BLaER1 treated with 17β-estradiol and CSF1 and Interleukin-3, amounts not matched to agents 10 nM and 100 nM (cell line): ENCODE results near the gene ARCN1.

Experiments used
- H3K27ac ChIP-seq, 11 experiments: shearing (Covaris generic); formaldehyde crosslinking; 2 replicates each; pipeline ENCODE4 v1.8.1; 2022
- H3K27me3 ChIP-seq, 11 experiments: shearing (Covaris generic); formaldehyde crosslinking; 2 replicates each; pipeline ENCODE4 v1.8.1; 2022
- H3K36me3 ChIP-seq, 11 experiments: shearing (Covaris generic); formaldehyde crosslinking; 2 replicates each; pipeline ENCODE4 v1.8.1; 2022
- H3K4me1 ChIP-seq, 10 experiments: shearing (Covaris generic); formaldehyde crosslinking; 2 replicates each; pipeline ENCODE4 v1.8.1; 2022
- H3K4me2 ChIP-seq, 11 experiments: shearing (Covaris generic); formaldehyde crosslinking; 2 replicates each; pipeline ENCODE4 v1.8.1; 2022
- H3K4me3 ChIP-seq, 10 experiments: shearing (Covaris generic); formaldehyde crosslinking; 2 replicates each; pipeline ENCODE4 v1.8.1; 2022
- H3K9ac ChIP-seq, 11 experiments: shearing (Covaris generic); formaldehyde crosslinking; 2 replicates each; pipeline ENCODE4 v1.8.1; 2022
- H3K9me3 ChIP-seq, 11 experiments: shearing (Covaris generic); formaldehyde crosslinking; replicated peaks in 1 of 11; 2 replicates each; pipeline ENCODE4 v1.8.1; 2022
- H4K20me1 ChIP-seq, 11 experiments: shearing (Covaris generic); formaldehyde crosslinking; 2 replicates each; pipeline ENCODE4 v1.8.1; 2022
- Cebpa-rat ChIP-seq, 11 experiments: shearing (Covaris generic); IDR thresholded peaks; 2 replicates each; pipeline ENCODE4 v1.8.1; 2022

ARCN1 gene

DNA sequence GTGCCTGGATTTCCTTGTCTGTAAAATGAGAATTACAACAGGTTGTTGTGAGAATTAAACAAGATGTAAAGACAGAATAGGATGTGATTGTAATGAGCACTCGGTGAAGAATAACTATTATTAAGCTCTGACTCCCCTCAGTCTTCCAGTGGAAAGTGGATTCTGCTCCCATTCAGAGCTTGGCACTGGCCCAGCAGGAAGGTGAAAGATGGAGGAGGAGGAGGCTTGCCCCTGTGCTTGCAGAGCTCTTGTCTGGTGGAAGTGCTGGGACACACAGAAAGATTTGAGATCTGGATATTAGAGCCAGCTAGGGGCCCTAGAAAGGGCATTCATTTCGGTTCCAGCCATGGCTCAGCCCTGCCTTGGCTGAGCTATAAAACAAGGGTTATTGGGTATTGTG, 63.4 kb downstream of the ARCN1 start:
- Histone ChIP-seq H3K4me2 (no peak overlapping the region), H3K4me3 (no peak overlapping the region), H3K36me3 (peaks cover 0 to 69% (median 0%) of the 10 kb centered on the region in 11 experiments; a peak in 7 of 22 replicates), H3K27me3 (no peaks in the 10 kb centered on the region; a peak in 2 of 22 replicates), H3K9me3 (no peaks in the 10 kb centered on the region), H3K9ac (no peak overlapping the region), H4K20me1 (peaks cover 0 to 23% (median 0%) of the 10 kb centered on the region in 11 experiments; a peak in 4 of 22 replicates), H3K4me1 (peaks cover 14 to 24% (median 20%) of the 10 kb centered on the region in 10 experiments; a peak in 19 of 20 replicates), H3K27ac (no peak overlapping the region)
- no peak for TF ChIP-seq Cebpa-rat (IDR thresholded peaks at IDR 0.05)

DNA sequence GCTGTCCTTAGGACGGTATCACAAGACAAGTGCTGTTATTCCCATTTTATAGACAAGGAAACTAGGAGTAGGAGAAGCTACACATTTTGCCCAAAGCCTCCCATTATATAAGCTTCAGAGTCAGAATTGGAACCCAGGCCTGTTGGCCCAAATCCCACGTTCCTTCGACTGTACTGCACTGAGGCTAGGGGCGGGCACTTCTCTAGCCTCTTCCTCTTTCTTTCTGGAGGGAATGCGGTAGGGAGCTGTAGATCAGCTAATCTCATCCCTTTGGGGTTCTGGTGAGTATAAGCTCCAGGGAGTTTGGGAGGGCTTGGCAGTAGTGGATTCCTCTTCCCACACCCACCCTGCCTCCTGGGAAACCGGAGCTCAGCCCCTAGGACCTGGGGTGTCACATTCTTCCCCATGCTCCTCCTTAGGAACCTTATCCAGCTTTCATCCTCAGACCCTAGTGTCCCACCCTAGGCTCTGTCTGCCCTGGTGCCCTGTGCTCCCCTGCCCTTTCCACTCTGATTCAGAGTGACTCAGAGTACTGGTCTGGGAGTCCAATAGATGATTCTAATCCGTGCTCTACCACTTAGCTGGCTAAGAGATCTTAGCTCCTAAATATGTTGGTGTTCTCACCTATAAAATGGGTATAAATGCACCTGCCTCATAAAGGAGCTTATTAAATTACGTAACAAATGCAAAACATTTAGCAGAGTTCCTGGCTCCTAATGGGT, 64.5 kb downstream of the ARCN1 start:
- Histone ChIP-seq H3K27ac (no peak overlapping the region), H3K4me1 (peaks cover 17 to 26% (median 22%) of the 10 kb centered on the region in 10 experiments), H3K27me3 (no peaks in the 10 kb centered on the region; a peak in 2 of 22 replicates), H3K36me3 (peaks cover 0 to 70% (median 0%) of the 10 kb centered on the region in 11 experiments; a peak in 7 of 22 replicates), H3K4me2 (no peak overlapping the region), H3K9ac (no peak overlapping the region), H3K9me3 (no peaks in the 10 kb centered on the region), H3K4me3 (no peak overlapping the region), H4K20me1 (peaks cover 0 to 22% (median 0%) of the 10 kb centered on the region in 11 experiments; a peak in 4 of 22 replicates)
- no peak for TF ChIP-seq Cebpa-rat (IDR thresholded peaks at IDR 0.05)

DNA sequence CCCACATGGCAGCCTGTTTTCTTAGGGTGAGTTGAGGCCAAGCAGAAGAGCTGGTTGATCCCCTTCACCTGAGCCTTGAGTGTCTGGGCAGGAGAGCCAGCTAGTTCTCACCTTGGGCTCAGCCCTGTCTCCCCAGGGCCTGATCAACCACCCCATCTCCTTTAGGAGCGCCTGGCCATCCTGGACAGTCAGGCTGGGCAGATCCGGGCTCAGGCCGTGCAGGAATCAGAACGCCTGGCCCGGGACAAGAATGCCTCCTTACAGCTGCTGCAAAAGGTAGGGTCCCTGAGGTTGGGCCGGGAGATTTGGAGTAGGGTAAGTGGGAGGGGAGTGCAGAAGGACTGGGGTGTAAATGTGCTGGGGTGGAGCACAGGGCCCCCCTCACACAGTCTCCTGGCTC, 66.5 kb downstream of the ARCN1 start:
- Histone ChIP-seq H3K27me3 (no peaks in the 10 kb centered on the region; a peak in 2 of 22 replicates), H3K4me2 (no peak overlapping the region), H3K4me1 (peaks cover 9 to 25% (median 21%) of the 10 kb centered on the region in 10 experiments; a peak in 18 of 20 replicates), H3K9ac (no peak overlapping the region), H3K36me3 (peaks cover 0 to 82% (median 0%) of the 10 kb centered on the region in 11 experiments; a peak in 6 of 22 replicates), H3K27ac (no peak overlapping the region), H4K20me1 (peaks cover 0 to 13% (median 0%) of the 10 kb centered on the region in 11 experiments; a peak in 4 of 22 replicates), H3K4me3 (no peak overlapping the region), H3K9me3 (no peaks in the 10 kb centered on the region)
- TF ChIP-seq Cebpa-rat (IDR thresholded peaks at IDR 0.05): no peak

DNA sequence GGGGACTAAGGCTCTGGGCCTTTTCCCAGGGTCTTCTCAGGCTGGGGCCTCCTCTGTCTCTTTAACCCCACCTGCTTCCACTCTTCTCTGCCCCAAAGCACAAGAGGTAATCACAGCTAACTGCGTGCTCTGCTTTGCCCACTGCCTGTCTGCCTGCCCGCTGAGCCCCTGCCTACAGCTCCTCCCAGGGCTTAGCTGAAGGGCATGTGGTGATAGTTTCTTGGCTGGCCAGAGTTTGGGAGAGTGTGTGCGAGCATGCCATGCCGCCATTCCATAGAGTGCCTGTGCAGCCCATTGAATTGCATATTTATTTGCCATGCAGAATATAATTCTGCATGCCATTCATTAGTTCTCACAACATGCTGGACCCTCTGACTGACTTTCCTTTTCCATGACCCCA, 67.7 kb downstream of the ARCN1 start:
- TF ChIP-seq Cebpa-rat (IDR thresholded peaks at IDR 0.05): no peak
- no peak overlapping the region for H3K27ac ChIP-seq
- H3K36me3 ChIP-seq: peaks cover 0 to 94% (median 5%) of the 10 kb centered on the region in 11 experiments; a peak in 10 of 22 replicates

DNA sequence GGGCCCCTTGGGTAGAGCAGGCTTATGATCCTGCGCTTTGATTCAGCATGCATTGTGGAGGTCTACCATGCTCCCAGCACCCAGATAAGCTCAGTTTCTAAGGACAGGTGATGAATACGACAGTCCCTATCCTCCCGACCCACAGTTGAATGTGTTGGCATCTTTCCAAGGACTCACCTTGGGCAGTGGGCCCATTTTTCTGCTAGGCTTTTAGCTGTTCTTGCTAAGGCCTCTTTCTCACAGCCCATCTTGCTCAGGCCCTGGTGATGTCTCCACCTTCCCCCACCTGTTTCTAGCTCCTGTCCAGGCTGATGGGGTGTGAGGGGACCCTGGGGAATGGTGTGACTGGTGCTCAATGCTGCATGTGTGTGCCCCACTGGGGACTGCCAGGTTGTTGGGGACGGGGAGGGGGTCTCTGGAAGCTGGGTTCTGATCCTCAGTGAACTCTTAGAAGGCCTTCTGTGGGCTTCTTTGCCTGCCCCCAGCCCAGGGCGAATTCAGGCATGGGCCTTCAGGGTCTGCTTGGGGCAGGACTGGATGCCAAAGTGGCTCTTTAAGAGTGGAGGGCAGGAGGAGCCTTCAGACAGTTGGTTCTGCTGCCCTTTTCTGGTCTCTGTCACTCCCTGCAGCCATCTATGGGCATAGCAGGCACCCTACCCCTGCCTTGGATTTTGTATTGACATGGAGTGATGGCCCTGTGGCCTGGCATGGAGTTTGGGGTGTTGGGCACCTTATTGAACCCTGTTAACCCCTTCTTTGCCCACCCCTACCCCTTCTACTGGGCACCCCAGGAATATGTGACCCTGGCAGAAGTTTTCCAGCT, 68.3 kb downstream of the ARCN1 start:
- Histone ChIP-seq H3K36me3 (peaks cover 0 to 94% (median 10%) of the 10 kb centered on the region in 11 experiments; a peak in 12 of 22 replicates), H3K9me3 (no peaks in the 10 kb centered on the region), H3K27me3 (no peaks in the 10 kb centered on the region), H3K27ac (no peak overlapping the region), H3K9ac (no peak overlapping the region), H3K4me2 (peak overlapping the region in 3 of 11 experiments; percentile 35 to 51 (median 51); a peak in 2 of 22 replicates), H3K4me3 (no peak overlapping the region), H4K20me1 (peaks cover 0 to 14% (median 0%) of the 10 kb centered on the region in 11 experiments; a peak in 1 of 22 replicates), H3K4me1 (peaks cover 0 to 12% (median 10%) of the 10 kb centered on the region in 10 experiments; a peak in 11 of 20 replicates)
- TF ChIP-seq Cebpa-rat (IDR thresholded peaks at IDR 0.05): no peak

More for the DNA sequence above, 67.7 kb downstream of the ARCN1 start:
- Histone ChIP-seq H3K4me1 (peaks cover 0 to 14% (median 10%) of the 10 kb centered on the region in 10 experiments; a peak in 11 of 20 replicates), H3K9me3 (no peaks in the 10 kb centered on the region), H4K20me1 (peaks cover 0 to 17% (median 0%) of the 10 kb centered on the region in 11 experiments; a peak in 3 of 22 replicates), H3K4me2 (no peak overlapping the region), H3K27me3 (no peaks in the 10 kb centered on the region; a peak in 2 of 22 replicates), H3K9ac (no peak overlapping the region), H3K4me3 (no peak overlapping the region)

DNA sequence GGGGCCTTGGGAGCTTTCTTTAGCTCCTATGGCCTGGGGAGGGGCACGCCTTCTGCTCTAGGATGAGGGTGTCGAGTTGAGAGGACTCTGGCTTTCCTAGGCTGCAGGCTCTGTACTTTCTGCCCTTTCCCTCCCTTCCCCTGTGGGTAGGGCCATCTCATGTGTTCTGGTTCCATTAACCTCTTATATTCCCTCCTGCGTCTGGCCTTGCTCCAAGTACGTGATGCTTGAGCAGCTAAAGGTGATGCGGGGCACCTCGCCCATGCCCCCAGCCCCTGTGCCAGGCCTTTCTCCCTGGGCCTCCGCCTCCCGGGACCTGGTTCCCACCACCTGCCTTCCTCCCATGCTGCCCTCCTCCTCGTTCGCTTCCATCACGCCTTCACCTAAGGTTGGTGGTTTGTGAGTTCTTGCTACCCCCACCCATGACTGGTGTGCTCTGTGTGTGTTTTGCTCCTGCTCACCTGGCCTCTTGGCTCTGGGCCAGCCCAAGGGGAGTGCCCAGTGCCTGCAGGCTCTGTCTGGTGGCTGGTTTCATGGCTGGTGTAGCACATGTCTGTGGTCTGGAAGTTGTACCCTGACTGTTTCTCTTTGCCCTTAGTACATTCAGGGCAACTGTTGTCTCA, 69.3 kb downstream of the ARCN1 start:
- no peak overlapping the region for H3K9ac ChIP-seq
- TF ChIP-seq Cebpa-rat (IDR thresholded peaks at IDR 0.05): no peak
- H3K9me3 ChIP-seq: no peaks in the 10 kb centered on the region
- peaks cover 0 to 94% (median 12%) of the 10 kb centered on the region in 11 experiments; a peak in 13 of 22 replicates for H3K36me3 ChIP-seq
- no peak overlapping the region for H3K4me3 ChIP-seq
- no peaks in the 10 kb centered on the region for H3K27me3 ChIP-seq
- peaks cover 0 to 12% (median 10%) of the 10 kb centered on the region in 10 experiments; a peak in 11 of 20 replicates for H3K4me1 ChIP-seq
- H3K4me2 ChIP-seq: peak overlapping the region in 6 of 11 experiments; percentile 24 to 51 (median 40); a peak in 9 of 22 replicates
- H4K20me1 ChIP-seq: peaks cover 0 to 7% (median 0%) of the 10 kb centered on the region in 11 experiments; a peak in 1 of 22 replicates
- no peak overlapping the region for H3K27ac ChIP-seq

DNA sequence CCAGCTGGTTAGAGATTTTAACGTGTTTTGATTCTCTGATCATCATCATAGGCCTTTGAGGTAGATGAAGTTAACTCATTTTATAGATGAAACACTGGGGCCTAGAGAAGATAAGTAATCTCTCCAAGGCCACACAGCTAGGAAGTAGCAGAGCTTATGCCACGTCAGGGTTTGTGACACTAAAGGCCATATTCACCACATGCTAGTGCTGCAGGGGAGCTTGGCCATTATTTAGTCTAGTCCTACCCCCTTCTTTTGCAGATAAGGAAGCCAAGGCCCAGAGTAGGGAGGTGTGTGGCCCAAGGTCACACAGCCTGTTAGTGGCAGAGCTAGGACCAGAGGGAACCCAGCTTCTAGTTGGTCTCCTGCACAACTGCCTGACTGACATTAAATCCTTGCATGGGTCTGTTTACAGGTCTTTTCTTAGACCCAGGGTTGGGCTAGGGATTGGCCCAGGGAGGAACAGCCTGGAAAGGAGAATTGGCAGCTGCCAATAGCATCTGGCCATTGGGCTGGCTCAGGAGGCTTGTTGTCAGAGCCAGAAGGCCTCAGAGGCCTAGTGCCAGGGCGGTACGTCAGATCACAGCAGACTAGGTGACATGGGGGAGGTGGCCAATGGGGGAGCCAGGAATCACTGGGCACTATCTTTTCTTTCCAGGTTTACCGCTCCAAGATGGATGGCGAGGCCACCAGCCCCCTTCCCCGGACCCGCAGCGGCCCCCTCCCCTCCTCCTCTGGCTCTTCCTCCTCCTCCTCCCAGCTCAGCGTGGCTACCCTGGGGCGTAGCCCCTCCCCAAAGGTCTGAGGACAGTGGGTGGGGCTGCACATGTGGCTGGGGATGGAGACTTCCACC, 71.2 kb downstream of the ARCN1 start:
- no peak overlapping the region for H3K27ac ChIP-seq
- no peaks in the 10 kb centered on the region for H3K9me3 ChIP-seq
- H4K20me1 ChIP-seq: peaks cover 0 to 7% (median 0%) of the 10 kb centered on the region in 11 experiments; a peak in 1 of 22 replicates
- no peak overlapping the region for H3K4me3 ChIP-seq
- H3K36me3 ChIP-seq: peaks cover 0 to 96% (median 12%) of the 10 kb centered on the region in 11 experiments; a peak in 13 of 22 replicates
- peaks cover 0 to 12% (median 10%) of the 10 kb centered on the region in 10 experiments; a peak in 11 of 20 replicates for H3K4me1 ChIP-seq
- no peak overlapping the region for H3K9ac ChIP-seq
- H3K4me2 ChIP-seq: no peak overlapping the region
- no peaks in the 10 kb centered on the region for H3K27me3 ChIP-seq
- TF ChIP-seq Cebpa-rat (IDR thresholded peaks at IDR 0.05): no peak

DNA sequence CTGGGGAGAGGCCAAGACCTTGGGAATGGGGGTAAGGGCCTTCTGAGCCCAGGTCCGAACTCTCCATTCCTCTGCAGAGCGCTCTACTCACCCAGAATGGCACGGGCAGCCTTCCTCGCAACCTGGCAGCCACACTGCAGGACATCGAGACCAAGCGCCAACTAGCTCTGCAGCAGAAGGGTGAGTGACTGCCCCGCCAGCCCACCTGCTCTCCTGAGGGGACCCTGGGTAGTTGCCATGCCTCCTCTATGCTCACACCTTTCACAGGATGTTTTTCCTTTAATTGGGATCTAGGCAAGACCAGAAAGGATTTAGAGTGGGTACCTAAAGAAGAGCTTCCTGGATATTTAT, 71.8 kb downstream of the ARCN1 start:
- H3K36me3 ChIP-seq: peaks cover 0 to 96% (median 12%) of the 10 kb centered on the region in 11 experiments; a peak in 13 of 22 replicates
- H3K27ac ChIP-seq: no peak overlapping the region
- no peak overlapping the region for H3K4me2 ChIP-seq
- H3K27me3 ChIP-seq: no peaks in the 10 kb centered on the region
- peaks cover 0 to 12% (median 10%) of the 10 kb centered on the region in 10 experiments; a peak in 11 of 20 replicates for H3K4me1 ChIP-seq
- H3K9ac ChIP-seq: no peak overlapping the region
- H3K4me3 ChIP-seq: no peak overlapping the region
- H4K20me1 ChIP-seq: peaks cover 0 to 7% (median 0%) of the 10 kb centered on the region in 11 experiments; a peak in 1 of 22 replicates
- H3K9me3 ChIP-seq: no peaks in the 10 kb centered on the region
- no peak for TF ChIP-seq Cebpa-rat (IDR thresholded peaks at IDR 0.05)
